ENCODE results near the gene IFNGR2. TPM values are rescaled to one million over a fixed set of nuclear protein-coding genes. Genes with fewer than 3 reads are reported as not detected.
A peak's percentile ranks its signal among the peaks of the same experiment; 100 is the strongest.

The IFNGR2 gene
- total RNA-seq, 1 experiment from 2014 or later = 47.0 TPM

DNA sequence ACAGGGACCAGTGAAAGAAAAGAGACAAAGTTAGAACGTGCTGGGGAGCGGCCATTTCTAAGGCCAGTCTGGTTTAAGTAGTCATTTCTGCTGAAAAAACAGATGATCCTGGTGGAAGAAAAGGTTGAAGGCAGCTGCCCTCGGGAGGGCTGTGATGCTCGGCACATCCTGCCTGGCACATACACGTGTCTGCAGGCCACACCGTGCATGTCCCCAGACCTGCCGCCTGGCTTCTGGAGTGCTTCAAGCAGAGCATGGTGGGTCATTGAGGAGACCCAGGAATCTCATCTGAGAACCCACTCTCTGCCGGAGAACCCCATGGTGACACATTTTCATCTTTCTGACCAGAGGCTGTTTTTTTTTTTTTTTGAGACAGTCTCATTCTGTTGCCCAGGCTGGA, 46.0 kb upstream of the IFNGR2 start:
- ChIA-PET POLR2A (interaction anchor here (0.6 kb wide), 1 partner anchor 152 kb away, joined by 7 read pairs; no protein-coding TSS in a partner anchor), CTCF (no interaction called here)
- Mint-ChIP-seq H3K27ac (ENCODE audit: unreplicated experiment) (no peak overlapping the region), H3K27me3 (ENCODE audit: insufficient read depth, unreplicated experiment) (no peaks in the 10 kb centered on the region), H3K4me3 (ENCODE audit: unreplicated experiment) (no peak overlapping the region), H3K36me3 (ENCODE audit: insufficient read depth, unreplicated experiment) (peaks cover 20% of the 10 kb centered on the region), H3K9me3 (ENCODE audit: unreplicated experiment) (peaks cover 6% of the 10 kb centered on the region), H3K4me1 (ENCODE audit: low read depth, unreplicated experiment) (peaks cover 13% of the 10 kb centered on the region)
- no peak for DNase-seq
- no peaks in the 10 kb centered on the region for H3K27me3 ChIP-seq (replicated peaks; ENCODE audit: control insufficient read depth, insufficient read depth, low read length)
- TF ChIP-seq CTCF (IDR thresholded peaks at IDR 0.05; ENCODE audit: insufficient read depth in 1 of 2, low read depth in 1 of 2, low read length in 1 of 2, severe bottlenecking in 1 of 2, unreplicated experiment in 1 of 2) = no peak
- no peak overlapping the region for H3K4me3 ChIP-seq (ENCODE audit: low read depth, low read length)
- intact Hi-C loops (cut with micrococcal nuclease; ENCODE audit: unreplicated experiment) = no loop called here
- BruUV-seq (replicated peaks) = no TSS peak
- no peaks in the 10 kb centered on the region; the same call in 1 of the 2 replicates for H3K36me3 ChIP-seq (ENCODE audit: control insufficient read depth, insufficient read depth, low read length)
- no peaks in the 10 kb centered on the region for H3K9me3 ChIP-seq
- H3K4me1 ChIP-seq = peaks cover 14% of the 10 kb centered on the region

- no TSS peak for BruUV-seq (replicated peaks)
- H3K9me3 ChIP-seq = no peaks in the 10 kb centered on the region
- Mint-ChIP-seq H3K4me3 (ENCODE audit: unreplicated experiment) (no peak overlapping the region), H3K36me3 (ENCODE audit: insufficient read depth, unreplicated experiment) (peaks cover 21% of the 10 kb centered on the region), H3K27ac (ENCODE audit: unreplicated experiment) (no peak overlapping the region), H3K9me3 (ENCODE audit: unreplicated experiment) (peaks cover 9% of the 10 kb centered on the region), H3K27me3 (ENCODE audit: insufficient read depth, unreplicated experiment) (no peaks in the 10 kb centered on the region), H3K4me1 (ENCODE audit: low read depth, unreplicated experiment) (peaks cover 14% of the 10 kb centered on the region)
- intact Hi-C loops (cut with micrococcal nuclease; ENCODE audit: unreplicated experiment) = no loop called here
- TF ChIP-seq CTCF (IDR thresholded peaks at IDR 0.05; ENCODE audit: insufficient read depth in 1 of 2, low read depth in 1 of 2, low read length in 1 of 2, severe bottlenecking in 1 of 2, unreplicated experiment in 1 of 2) = no peak
- no peak overlapping the region for H3K4me3 ChIP-seq (ENCODE audit: low read depth, low read length)
- CTCF ChIA-PET = interaction anchor here (1.3 to 2.5 kb wide), 2 partner anchors 159 to 162 kb away, joined by 4 to 17 read pairs; no protein-coding TSS in a partner anchor
- H3K4me1 ChIP-seq = peaks cover 18% of the 10 kb centered on the region
- no peaks in the 10 kb centered on the region for H3K27me3 ChIP-seq (replicated peaks; ENCODE audit: control insufficient read depth, insufficient read depth, low read length)
- POLR2A ChIA-PET = no interaction called here
- no peaks in the 10 kb centered on the region; the same call in 1 of the 2 replicates for H3K36me3 ChIP-seq (ENCODE audit: control insufficient read depth, insufficient read depth, low read length)
- DNase-seq = no peak
Observed at GRCh38 chr21:33359446-33359845, 43.8 kb upstream of the IFNGR2 start.

- Mint-ChIP-seq H3K4me1 (ENCODE audit: low read depth, unreplicated experiment) (peaks cover 14% of the 10 kb centered on the region), H3K27me3 (ENCODE audit: insufficient read depth, unreplicated experiment) (no peaks in the 10 kb centered on the region), H3K36me3 (ENCODE audit: insufficient read depth, unreplicated experiment) (peaks cover 14% of the 10 kb centered on the region), H3K27ac (ENCODE audit: unreplicated experiment) (peak overlapping the region; percentile 79), H3K4me3 (ENCODE audit: unreplicated experiment) (peak overlapping the region; percentile 68), H3K9me3 (ENCODE audit: unreplicated experiment) (peaks cover 9% of the 10 kb centered on the region)
- ChIA-PET CTCF (interaction anchor here (0.6 to 2.8 kb wide), 6 partner anchors 17 to 163 kb away, joined by 3 to 41 read pairs (median 16); partner anchors contain the start of gene IFNAR1), POLR2A (interaction anchor here (1.6 kb wide), 1 partner anchor 35 kb away, joined by 9 read pairs; the partner anchor contains the start of gene IFNAR1)
- DNase-seq = no peak
- intact Hi-C loops (cut with micrococcal nuclease; ENCODE audit: unreplicated experiment) = loop anchor here (2.0 kb wide), 2 partner anchors 15 to 45 kb away; no protein-coding TSS in a partner anchor
- Histone ChIP-seq H3K4me1 (peaks cover 18% of the 10 kb centered on the region), H3K4me3 (ENCODE audit: low read depth, low read length) (no peak overlapping the region), H3K36me3 (ENCODE audit: control insufficient read depth, insufficient read depth, low read length) (no peaks in the 10 kb centered on the region; the same call in 1 of the 2 replicates), H3K9me3 (no peaks in the 10 kb centered on the region), H3K27me3 (replicated peaks; ENCODE audit: control insufficient read depth, insufficient read depth, low read length) (no peaks in the 10 kb centered on the region)
- no TSS peak for BruUV-seq (replicated peaks)
- TF ChIP-seq CTCF (IDR thresholded peaks at IDR 0.05; ENCODE audit: insufficient read depth in 1 of 2, low read depth in 1 of 2, low read length in 1 of 2, severe bottlenecking in 1 of 2, unreplicated experiment in 1 of 2) = no peak
Observed at GRCh38 chr21:33360281-33360680, 42.9 kb upstream of the IFNGR2 start.

All from Caco-2 (cell line).